ENCODE results near the gene MTG2.

MTG2 gene, protein sequence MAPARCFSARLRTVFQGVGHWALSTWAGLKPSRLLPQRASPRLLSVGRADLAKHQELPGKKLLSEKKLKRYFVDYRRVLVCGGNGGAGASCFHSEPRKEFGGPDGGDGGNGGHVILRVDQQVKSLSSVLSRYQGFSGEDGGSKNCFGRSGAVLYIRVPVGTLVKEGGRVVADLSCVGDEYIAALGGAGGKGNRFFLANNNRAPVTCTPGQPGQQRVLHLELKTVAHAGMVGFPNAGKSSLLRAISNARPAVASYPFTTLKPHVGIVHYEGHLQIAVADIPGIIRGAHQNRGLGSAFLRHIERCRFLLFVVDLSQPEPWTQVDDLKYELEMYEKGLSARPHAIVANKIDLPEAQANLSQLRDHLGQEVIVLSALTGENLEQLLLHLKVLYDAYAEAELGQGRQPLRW

DNA sequence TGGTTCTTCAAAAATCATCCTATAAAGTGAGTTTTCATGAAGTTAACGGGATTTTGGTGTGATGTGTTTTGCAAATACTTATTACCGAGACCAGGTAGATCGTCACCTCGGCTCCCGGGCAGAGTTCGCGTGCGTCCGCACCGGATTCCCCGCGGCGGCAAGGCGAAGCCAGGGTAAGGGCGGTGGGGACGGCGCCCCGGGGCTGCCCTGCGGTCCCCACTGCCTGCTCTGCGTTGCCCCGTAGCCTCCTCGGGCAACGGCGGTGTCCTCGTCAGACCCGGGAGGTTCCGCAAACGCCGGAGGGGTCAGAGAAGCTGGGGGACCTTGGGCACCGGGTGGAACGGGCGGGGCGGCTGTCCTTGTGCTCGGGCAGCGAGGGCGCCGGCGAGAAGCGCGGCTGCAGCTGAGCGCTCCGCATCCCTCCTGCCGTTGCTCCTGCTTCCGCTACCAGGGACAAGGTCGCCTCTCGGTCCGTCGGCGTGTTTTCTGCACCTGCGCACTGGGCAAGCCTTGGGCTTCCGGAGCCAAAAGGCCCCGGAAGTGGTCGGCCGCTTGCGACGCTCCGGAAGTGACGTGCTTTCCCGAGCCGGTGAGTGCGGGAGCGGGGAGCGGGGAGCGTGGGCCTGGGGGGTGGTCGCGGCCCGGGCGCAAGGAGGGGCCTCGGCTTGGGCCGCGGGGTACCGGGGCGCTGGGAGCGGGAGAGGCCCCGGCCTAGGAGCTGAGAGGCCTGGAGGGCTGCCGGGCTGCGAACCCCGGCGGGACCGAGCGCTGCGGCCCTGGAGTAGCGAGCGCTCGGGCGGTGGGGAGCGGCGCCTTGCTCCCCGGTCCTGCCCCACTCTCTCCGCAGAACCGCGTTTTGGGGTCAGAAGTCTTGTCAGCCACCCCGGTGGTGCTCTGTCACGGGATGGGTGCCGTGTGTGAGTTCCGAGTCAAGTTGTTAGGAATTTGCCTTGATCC is at the start of gene MTG2:
Gene MTG2, plus strand, starts transcription at position 560 of the 957 bp plus-strand sequence. CDS start 10,393 bp downstream, outside the sequence.
- peak; percentile 92 for DNase-seq

DNA sequence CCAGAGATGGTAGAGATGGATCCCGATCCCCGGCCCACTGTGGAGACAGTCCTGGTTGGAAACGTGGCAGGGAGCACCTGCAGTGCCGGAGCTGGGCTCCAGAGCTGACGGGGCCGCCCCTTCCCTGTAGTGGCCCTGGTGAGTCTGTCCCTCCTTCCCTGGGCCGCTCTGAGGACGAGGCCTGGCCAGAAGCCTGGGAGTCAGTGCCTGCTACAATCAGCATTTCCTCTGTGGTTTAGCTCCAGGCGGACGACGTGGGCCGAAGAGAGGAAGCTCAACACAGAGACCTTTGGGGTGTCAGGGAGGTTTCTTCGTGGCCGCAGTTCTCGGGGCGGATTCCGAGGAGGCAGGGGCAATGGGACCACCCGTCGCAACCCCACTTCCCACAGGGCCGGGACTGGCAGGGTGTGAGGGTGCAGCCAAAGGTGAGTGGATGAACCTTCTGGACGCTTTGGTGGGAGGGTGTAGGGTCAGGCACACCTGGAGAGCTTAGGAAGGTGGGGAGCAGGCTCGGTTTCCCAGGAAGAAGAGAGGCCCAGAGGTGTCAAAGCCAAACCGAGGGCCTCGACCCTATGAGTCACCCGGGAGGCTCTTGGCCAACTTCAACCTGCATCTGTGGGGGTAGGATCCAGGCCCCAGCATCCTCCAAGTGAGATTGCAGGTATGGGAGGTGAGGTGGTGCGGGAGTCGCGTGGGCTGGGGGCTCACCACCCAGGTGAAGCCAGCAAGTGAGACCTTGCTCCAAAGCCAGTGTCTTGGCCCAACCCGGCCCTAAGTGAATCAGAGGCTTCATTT is 49.6 kb upstream of the MTG2 start:
- no peak for DNase-seq

DNA sequence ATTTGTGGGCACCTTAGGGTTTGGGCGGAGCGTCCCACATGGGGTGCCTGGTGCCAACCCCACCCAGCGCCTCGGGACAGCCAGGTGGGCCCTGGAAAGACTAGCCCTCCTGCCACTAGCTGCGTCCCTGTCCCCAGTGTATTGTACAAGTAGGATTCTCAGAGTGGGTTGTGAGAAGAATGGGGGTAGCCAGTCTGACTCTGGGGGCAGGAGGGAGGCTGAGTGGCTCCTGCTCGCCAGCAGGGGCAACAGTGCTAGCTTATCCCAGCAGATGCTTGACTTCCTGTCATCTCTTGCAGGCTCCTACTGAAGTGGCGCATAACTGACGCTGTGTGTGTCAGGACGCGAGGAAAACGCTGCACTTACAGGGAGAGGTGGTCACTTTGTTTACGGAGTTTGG is 49.0 kb upstream of the MTG2 start:
- no peak for DNase-seq

DNA sequence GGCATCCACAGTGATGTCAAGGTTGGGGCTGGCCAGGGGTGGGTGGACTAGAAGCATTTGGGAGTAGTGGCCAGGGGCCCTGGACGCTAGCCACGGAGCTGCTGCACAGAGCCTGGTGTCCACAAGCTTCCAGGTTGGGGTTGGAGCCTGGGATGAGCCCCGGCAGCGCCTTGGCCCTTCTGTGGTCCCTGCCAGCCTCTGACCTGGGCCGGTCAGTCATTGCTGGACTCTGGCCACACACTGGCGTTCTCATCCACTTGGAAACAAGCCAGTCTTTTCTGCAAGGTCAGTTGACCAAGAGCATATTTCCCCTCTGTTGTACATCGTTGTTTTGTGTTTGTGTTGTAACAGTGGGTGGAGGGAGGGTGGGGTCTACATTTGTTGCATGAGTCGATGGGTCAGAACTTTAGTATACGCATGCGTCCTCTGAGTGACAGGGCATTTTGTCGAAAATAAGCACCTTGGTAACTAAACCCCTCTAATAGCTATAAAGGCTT is 48.0 kb upstream of the MTG2 start:
- DNase-seq: no peak

DNA sequence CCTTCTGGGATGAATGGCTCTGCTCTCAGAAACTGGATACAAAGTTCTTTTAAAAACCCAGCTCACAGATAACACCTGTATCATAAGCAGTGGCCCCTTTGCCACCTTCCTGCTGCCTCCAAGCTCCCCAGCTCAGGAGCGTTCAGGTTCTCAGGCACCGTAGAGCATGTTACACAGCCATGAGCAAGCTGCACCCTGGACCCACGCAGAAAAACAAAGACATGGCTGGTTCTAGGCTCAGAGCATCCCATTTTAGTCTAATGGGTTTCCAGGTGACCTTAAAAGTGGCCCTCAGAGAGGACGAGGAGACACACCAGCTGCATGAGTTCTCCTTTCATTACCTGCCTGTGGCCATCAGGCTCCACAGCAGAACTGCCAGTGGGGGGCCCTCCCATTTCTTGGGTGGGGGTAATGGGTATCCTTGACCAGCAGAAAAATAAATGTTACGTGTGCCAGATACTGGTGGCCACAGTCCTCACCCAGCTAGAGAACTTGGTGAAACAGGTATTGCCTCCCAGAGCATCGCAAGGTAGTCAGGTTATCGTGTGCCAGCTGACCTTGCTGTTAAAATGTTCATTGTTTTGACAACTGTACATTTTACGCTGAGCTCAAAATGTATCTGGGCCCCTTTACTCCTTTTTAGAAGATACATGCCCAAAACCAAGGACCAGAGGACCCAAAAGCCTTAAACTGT is 47.1 kb upstream of the MTG2 start:
- no peak for DNase-seq

DNA sequence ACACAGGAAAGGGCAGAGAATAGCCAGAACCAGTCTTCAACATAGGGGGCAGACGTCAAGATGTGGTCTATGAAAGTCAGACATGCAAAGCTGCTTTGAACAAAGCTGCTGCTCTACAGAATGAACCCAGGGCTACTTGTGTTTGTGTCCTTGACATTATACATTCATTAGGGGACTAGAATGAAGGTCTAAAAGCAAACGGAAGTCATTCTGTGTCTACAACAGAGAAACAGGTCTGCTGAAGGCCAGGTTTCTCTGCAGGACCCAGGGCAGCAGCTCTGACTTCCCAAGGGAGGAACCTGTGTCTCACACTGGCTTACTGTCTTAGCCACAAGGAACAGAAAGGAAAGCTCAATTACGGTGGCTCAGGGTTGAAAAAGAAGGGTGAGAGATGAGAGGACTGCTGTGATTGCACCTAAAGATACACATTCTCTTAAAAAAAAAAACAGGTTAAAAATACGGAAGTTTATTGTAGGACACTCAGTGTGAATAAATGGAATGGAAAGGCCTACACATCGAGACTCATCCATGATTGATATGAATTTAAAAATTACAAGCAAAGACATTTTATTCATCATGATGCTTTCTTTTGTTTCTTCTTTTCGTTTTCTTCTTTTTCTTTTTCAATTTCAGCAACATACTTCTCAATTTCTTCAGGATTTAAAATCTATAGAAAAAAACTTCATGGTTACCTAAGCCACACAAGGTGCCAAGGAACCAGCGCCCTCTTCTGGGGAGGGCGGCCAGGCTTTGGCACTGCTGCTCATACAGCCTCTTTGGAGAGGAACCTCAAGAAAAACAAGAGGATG is 46.3 kb upstream of the MTG2 start:
- DNase-seq: peak; percentile 76

DNA sequence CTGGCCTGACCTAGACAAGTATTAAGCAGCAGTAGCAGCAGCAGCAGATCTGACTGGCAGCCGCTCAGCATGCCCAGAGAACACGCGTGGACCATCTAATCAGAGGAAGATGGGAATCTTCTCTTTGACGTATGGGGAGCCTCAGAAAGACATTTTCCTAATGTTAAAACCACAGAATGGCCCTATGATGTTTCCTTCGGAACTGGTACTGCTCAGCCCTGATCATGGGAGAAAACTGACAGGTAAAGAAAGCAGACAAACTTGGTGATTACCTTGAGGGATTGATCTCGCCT is 45.8 kb upstream of the MTG2 start:
- DNase-seq: no peak

DNA sequence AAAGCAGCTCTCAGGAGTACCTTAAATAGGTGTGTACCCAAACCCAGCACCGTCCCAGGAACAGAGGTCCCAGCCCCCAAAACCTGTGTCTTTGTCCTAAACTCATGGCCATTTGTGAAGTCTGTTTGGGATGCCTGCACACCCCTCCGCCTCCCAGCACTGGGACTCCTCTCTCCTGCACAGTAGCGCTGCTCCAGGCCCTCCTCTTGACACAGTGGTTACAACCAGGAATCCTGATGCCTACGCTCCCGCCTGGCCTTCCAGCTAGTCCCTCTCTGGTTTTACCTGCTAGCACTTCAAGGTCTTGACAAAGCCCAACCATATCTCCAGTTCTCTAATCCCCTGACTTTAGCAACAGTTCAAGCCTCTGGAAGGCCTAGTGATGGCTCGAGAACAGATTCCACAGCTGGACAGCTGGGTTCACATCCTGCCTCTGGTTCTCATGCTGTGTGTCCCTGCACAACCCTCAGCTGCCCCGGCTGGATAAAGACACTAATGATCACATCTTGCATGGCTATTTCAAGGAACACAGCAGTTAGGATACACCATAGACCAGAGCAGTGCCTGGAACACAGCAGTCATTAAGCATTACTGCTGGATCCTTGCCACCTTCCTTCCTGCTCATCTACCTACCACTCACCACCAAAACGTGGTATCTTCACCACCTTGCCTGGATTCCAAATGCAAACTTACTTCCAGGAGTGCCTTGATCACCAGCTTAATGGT is 45.2 kb upstream of the MTG2 start:
- DNase-seq: no peak

DNA sequence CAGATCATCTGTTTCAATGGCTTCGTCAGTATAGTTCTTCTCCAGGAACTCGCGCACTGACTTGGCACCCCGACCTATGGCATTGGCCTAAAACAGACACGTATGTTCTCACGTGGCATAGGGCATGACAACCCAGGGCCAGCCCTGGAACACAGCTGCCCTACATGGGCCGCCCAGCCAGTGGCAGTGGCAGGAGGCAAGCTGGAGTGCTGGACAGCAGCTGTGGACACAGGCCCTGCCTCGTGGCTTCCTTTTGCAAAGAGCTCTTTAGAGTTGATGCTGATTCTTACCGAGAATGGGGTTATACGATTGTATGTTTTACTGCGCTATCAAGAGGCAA is 44.7 kb upstream of the MTG2 start:
- DNase-seq: no peak

DNA sequence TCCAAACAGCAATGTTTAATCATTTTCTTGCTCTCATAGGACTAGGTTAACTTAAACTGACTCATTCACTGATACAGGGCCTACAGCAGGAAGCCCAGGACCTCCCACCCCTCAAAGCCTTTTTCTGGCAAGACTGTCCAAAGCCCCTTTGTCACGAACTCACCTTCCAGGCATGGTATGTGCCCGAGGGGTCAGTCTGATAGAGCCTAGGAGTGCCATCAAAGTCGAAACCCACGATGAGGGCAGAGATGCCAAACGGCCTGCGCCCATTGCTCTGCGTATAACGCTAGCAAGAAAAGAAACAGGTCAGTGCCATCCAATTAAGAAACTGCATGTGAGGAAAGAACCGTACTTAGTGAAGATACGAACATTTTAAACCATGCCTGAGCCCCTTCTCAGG is 43.9 kb upstream of the MTG2 start:
- no peak for DNase-seq

DNA sequence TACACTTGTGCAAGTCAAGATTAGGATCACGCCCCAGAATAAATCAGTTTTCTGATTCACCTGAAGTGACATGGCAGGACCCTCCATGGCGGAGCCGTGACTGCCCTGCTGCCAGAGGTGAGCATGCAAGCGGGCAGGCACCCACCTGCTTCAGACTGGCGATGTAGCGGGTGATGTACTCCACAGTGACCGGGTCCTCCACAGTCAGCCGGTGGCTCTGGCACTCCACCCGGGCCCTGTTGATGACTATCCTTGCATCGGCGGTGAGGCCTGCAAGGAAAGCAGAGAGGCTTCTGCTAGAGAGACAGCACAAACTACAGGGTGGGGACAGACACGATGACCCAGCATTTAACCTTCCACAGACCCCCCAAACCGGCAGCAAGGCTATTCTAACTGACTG is 43.2 kb upstream of the MTG2 start:
- DNase-seq: no peak

DNA sequence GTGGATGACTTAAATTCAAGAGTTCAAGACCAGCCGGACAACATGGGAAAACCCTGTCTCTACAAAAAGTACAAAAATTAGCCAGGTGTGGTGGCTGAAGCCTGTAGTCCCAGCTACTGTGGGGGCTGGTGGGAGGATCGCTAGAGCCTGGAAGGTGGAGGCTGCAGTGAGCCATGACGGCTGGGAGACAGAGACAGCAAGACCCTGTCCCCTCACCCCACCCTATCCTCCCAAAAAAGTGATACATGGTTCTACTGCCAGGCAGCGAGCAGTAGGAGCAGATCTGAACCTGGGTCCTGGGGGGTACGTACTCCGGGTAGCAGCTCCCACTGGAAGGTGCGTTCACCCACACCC is 41.8 kb upstream of the MTG2 start:
- DNase-seq: no peak

DNA sequence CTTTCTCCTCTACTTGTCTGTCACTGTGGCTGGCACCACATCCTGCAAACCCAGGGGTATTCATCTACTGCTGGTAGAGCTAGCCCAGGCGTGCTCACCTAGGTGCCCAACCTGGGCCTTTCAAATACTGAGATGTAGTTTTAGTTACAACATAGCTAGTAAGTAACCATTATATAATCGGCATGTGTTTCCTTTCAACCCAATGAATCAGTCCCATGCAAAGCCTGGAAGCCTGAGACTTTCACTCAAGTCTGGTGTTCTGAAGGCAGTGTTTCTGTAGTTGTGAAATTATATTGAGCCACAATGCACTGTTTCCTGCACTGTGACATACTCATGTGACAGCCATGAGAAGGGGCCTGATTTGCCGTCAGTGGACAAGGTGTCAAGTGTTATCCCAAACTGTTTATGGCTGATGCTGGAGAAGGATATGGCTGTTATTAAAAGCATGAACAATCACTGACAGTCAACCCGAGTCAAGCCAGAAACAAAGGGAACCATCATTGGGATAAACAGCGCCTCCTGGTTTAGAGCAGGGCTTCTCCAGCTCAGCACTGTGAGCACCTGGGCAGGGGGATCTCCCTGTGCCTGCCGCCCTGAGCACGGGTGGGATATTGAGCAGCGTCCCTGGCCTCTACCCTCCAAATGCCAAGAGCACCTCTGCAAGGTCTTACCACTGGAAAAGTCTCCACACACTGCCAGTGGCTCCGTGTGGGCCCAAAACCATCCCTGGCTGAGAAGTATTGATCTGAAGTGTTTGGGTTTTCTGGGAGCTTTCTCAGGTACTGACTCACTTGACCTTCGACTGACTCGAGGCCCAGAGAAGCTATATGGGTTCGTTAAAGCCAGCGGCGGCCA is 41.2 kb upstream of the MTG2 start:
- DNase-seq: no peak

DNA sequence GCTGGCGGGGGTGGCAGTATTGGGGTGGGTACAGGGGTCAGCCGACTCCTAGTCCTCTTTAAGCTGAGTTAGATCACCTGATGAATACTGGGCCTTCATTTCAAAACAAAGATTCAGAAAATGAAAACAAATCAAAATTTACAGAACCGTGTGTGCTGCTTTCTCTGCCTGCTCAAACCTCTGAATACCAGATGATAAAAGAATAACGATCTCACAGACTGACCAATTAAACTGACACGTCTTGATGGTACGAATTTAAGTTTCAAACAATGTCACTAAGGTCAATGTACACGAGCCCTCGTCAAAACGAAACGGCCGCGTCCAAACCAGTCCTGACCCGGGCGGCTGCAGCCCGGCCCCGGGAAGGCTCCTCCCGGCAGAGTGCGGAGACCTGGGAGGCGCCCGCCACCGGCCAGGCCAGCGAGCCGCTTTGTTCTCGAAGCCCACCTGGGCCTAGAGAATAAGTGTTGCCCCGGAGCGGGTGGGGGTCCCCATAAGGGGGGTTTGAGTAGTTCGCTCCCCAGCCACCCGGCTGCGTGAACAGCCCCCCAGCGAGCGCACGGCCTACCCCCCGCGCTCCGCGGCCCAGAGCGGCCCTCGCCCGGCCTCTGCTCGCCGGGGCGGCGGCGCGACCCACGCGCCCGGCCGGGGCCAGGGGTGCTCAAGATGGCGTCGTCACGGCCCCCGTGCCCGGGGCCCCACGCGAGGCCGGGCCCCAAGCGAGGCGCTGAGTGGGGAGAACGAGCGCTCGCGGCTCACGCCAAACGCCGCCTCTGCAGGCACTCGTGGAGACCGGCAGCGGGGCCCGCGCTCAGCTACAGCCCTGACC is 40.4 kb upstream of the MTG2 start:
- DNase-seq: no peak

DNA sequence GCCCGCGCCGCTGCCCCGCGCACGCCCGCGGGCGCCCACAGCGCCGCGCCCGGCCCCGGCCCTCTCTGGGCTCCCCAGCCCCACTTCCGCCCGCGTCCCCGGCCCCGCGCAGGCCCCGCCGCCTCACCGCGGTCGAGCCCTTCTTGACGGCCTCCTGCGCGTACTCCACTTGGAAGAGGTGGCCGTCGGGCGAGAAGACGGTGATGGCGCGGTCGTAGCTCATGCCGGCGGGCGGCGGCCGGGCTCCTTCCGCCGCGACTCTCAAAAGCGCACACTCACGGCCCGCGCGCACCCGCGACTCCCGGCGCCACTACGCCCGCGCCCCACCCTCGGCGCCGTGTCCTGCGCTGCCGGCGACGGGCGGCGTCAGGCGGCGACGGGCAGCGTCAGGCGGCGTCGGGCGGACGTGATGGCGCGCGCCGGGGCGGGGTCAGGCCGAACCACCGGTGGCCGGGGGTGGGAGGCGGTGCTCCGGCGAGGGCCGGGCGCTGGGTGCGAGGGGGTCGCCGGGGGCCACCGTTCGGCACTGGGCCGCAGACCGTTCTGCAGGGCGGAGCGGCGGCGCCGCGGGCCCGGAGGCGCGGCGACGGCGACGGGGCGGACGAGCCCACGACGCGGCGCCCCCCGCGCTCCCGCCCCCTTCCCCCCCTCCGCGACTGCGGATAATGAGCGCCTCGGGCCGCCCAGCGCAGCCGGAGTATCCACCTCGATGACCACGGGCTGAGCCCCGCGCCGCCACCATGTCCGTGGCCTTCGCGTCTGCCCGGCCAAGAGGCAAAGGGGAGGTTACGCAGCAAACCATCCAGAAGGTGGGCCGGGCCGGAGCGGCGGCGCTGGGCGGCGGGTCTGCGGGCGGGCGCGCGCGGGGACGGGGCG is 39.5 kb upstream of the MTG2 start, which contains the start of the genes PSMA7 and SS18L1:
Gene PSMA7, minus strand, starts transcription at position 314 of the 876 bp plus-strand sequence. Its CDS starts 91 bp downstream, at position 223.
Gene SS18L1, plus strand, starts transcription at position 689 of the 876 bp plus-strand sequence. Its CDS starts 52 bp downstream, at position 741.
- peak; percentile 83 for DNase-seq

DNA sequence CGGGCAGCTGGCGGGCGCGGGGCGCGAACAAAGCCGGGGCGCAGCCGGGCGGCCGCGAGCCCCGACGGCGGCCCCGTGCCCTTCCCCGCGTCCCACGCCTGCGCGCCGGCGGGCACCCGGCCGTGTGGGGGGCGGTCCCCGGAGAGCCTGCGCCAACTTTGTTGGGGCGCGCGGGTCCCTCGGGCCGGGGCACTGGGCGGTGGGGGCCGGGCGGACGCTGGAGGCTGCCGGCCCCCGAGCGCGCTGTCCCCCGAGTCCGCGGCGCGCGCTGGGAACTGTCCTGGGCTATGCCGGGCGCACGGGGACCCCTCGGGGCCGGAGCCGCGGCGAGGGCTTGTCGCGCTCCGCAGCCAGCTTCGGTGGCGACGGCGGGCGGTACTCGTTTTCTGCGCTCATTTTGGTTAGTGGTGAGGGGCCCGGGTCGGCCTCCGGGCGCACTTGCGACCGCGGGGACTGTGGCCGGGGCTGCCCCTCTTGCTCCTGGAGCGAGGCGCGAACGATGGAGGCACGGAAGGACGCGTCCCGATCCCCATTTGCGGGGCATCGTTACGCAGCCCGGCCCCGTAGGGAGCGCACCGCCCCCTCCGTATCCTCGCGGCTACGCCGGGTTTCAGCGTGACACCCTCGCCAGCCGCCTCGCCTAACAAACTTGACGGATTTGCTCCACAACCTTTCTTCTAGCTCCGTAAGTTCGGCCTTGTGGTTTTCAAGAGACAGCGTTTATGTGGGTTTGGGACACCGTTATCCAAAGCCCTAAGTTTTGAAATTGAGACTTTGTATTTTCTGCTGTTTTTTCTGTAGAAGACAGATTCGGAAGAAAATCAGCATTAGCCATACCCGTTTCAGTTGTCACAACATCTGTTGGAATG is 38.6 kb upstream of the MTG2 start:
- DNase-seq: peak; percentile 39

DNA sequence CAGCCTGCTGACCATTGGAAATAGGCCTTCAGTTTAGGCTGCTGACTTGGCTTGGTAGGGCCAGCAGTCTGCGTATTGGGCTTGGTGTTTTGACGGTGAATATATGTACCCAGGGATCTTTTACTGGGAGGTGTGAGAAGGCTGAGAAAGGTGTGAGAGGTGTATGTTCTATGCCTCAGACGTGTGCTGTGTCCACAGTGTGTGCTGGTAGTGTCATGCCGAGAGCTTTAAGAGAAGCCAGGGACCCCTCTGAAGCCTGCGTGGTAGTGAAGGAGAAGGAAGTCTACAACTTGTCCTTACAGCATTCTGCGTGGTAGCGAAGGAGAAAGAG is 37.2 kb upstream of the MTG2 start:
- no peak for DNase-seq
